ENCODE results near the gene ARCN1. TPM values are rescaled to one million over a fixed set of nuclear protein-coding genes. Genes with fewer than 3 reads are reported as not detected.

The ARCN1 gene
- total and polyA plus RNA-seq, 2 donors (not counting 3 experiments of a cell fraction or from before 2014, with no cell fraction given): 172 to 180 TPM

GRCh38 chr11:118641397-118642019 lies 69.3 kb downstream of the ARCN1 start:
- DNase-seq (ENCODE audit: low read depth, low spot score) (no peak), FAIRE-seq (no peak)
- no peaks in the 10 kb centered on the region for H3K4me1 ChIP-seq (ENCODE audit: control insufficient read depth, extremely low read depth, insufficient read depth, low read length)
- ChIA-PET POLR2A (no interaction called here), CTCF (interaction anchor here (1.0 kb wide), 1 partner anchor 47 kb away, joined by 3 read pairs; no protein-coding TSS in a partner anchor)
- H3K9me3 ChIP-seq (replicated peaks; ENCODE audit: control insufficient read depth, insufficient read depth, low read length): no peaks in the 10 kb centered on the region
- peaks cover 14% of the 10 kb centered on the region for H3K79me2 ChIP-seq (ENCODE audit: control insufficient read depth, insufficient read depth, low read length)
- dilution Hi-C loops (cut with MboI; ENCODE audit: extremely low pct_ligation_motif_present, low sequenced_read_pairs): no loop called here
- intact Hi-C loops (cut with micrococcal nuclease): no loop called here
- TF ChIP-seq MAX (IDR thresholded peaks at IDR 0.05; ENCODE audit: insufficient read depth, insufficient read length) (no peak), POLR2A (IDR thresholded peaks at IDR 0.05; ENCODE audit: low read depth, low read length) (no peak), CTCF (IDR thresholded peaks at IDR 0.05; ENCODE audit: extremely low read depth in 1 of 2, insufficient read depth in 1 of 2, low read depth in 1 of 2, low read length in 2 of 2) (no peak), FOS (IDR thresholded peaks at IDR 0.05; ENCODE audit: borderline replicate concordance, insufficient read depth, low read length) (no peak), EZH2 (IDR thresholded peaks at IDR 0.05; ENCODE audit: borderline replicate concordance, low read depth, low read length, severe bottlenecking) (no peak)
- H3K4me2 ChIP-seq (ENCODE audit: insufficient read depth, low read length): no peak overlapping the region
- no peaks in the 10 kb centered on the region for H3K27me3 ChIP-seq (ENCODE audit: control insufficient read depth in 2 of 2, insufficient read depth in 2 of 2, low read length in 2 of 2)
- H3K9ac ChIP-seq (replicated peaks; ENCODE audit: extremely low read depth, insufficient read depth, low read length): no peak overlapping the region
- no peaks in the 10 kb centered on the region for H4K20me1 ChIP-seq (replicated peaks; ENCODE audit: control insufficient read depth, extremely low read depth, insufficient read depth, low read length)
- H3K9me1 ChIP-seq (replicated peaks; ENCODE audit: control insufficient read depth, extremely low read depth, insufficient read depth, low read length): no peaks in the 10 kb centered on the region
- no TSS peak for BruUV-seq (replicated peaks)
- no peak overlapping the region for H2AFZ ChIP-seq (ENCODE audit: low read depth, low read length)
- H3K36me3 ChIP-seq (ENCODE audit: control insufficient read depth in 2 of 2, extremely low read depth in 1 of 2, insufficient read depth in 2 of 2, low read length in 2 of 2): peaks cover 45 to 79% of the 10 kb centered on the region in 2 experiments
- no peak overlapping the region for H3K4me3 ChIP-seq (replicated peaks in 1 of 3; ENCODE audit: insufficient read depth in 1 of 3, low read depth in 1 of 3, low read length in 3 of 3)
- no peak overlapping the region for H3K27ac ChIP-seq (ENCODE audit: insufficient read depth, low read depth, low read length)

All from endothelial cell of umbilical vein (primary cell).